HepG2 (cell line): ENCODE data around the gene LITAFD. TPM values are rescaled to one million over a fixed set of nuclear protein-coding genes. Genes with fewer than 3 reads are reported as not detected.

Source experiments
- AGO1 ChIP-seq: fragments of 200-400 bp; formaldehyde crosslinking; IDR thresholded peaks from 2 replicates; pipeline ENCODE4 v1.6.1; 2017; ENCODE audit warnings: mild to moderate bottlenecking, low read depth, low read length, moderate library complexity; ENCODE audit not compliant: poor library complexity, severe bottlenecking
- ARNT ChIP-seq: fragments of 450-650 bp; IDR thresholded peaks from 2 replicates; pipeline ENCODE4 v1.6.1; 2017
- ASH2L ChIP-seq: fragments of 300-600, 200-600 bp; sonication (generic); IDR thresholded peaks from 2 replicates; pipeline ENCODE4 v1.7.0; 2017; ENCODE audit warnings: low read depth, mild to moderate bottlenecking, moderate library complexity, mixed read lengths, low read length; ENCODE audit not compliant: insufficient read length
- CHD2 ChIP-seq: IDR thresholded peaks from 2 replicates; pipeline ENCODE4 v1.6.1; 2011; ENCODE audit warnings: low read depth, low read length, improper control_type of control experiment
- ETV6 ChIP-seq: sonication (generic); formaldehyde crosslinking; conservative IDR thresholded peaks from 2 replicates; pipeline ENCODE4 v1.4.0; 2020; ENCODE audit warnings: missing genetic modification reagents
- FOXA1 ChIP-seq, 2 experiments: fragments of 450-650 bp in 1 of 2; sonication (generic) in 1 of 2; formaldehyde crosslinking in 1 of 2; IDR thresholded peaks; 2 replicates each; pipeline versions ENCODE4 v1.4.0 to v1.6.1; 2016 to 2020; ENCODE audit warnings: missing genetic modification reagents in 1 of 2
- HNRNPH1 ChIP-seq: fragments of 200-400 bp; formaldehyde crosslinking; optimal IDR thresholded peaks from 2 replicates; pipeline ENCODE3; 2017; ENCODE audit warnings: mild to moderate bottlenecking, low read depth, low read length
- JDP2 ChIP-seq: sonication (generic); formaldehyde crosslinking; IDR thresholded peaks from 2 replicates; pipeline ENCODE4 v1.8.1; 2022; ENCODE audit warnings: missing genetic modification reagents, borderline replicate concordance
- JUN ChIP-seq: sonication (generic); formaldehyde crosslinking; IDR thresholded peaks from 2 replicates; pipeline ENCODE4 v1.4.0; 2020; ENCODE audit warnings: mild to moderate bottlenecking, missing genetic modification reagents
- MTA1 ChIP-seq: sonication (generic); formaldehyde crosslinking; IDR thresholded peaks from 2 replicates; pipeline ENCODE4 v1.4.0; 2020; ENCODE audit warnings: missing genetic modification reagents, mild to moderate bottlenecking, borderline replicate concordance
- NONO ChIP-seq, 2 experiments: fragments of 450-650 bp in 1 of 2; sonication (generic) in 1 of 2; formaldehyde crosslinking in 1 of 2; IDR thresholded peaks in 1 of 2; conservative IDR thresholded peaks in 1 of 2; 2 replicates each; pipeline versions ENCODE4 v1.6.1 to v1.8.0; 2017 to 2022; ENCODE audit warnings: mild to moderate bottlenecking in 1 of 2, missing genetic modification reagents in 1 of 2, moderate library complexity in 1 of 2
- NPAS2 ChIP-seq: sonication (generic); formaldehyde crosslinking; IDR thresholded peaks from 2 replicates; pipeline ENCODE4 v1.8.0; 2022; ENCODE audit warnings: mild to moderate bottlenecking, missing genetic modification reagents, borderline replicate concordance
- PCBP2 ChIP-seq: fragments of 200-400 bp; formaldehyde crosslinking; optimal IDR thresholded peaks from 2 replicates; pipeline ENCODE3; 2018; ENCODE audit warnings: low read length, low read depth; ENCODE audit not compliant: poor library complexity, severe bottlenecking
- RARG ChIP-seq: sonication (generic); formaldehyde crosslinking; IDR thresholded peaks from 2 replicates; pipeline ENCODE4 v1.4.0; 2020; ENCODE audit warnings: low read depth, mild to moderate bottlenecking, missing genetic modification reagents
- RBAK ChIP-seq: sonication (generic); formaldehyde crosslinking; IDR thresholded peaks from 2 replicates; pipeline ENCODE4 v1.5.1; 2020; ENCODE audit warnings: mild to moderate bottlenecking, missing genetic modification reagents
- REL ChIP-seq: sonication (generic); formaldehyde crosslinking; conservative IDR thresholded peaks from 2 replicates; pipeline ENCODE4 v1.8.0; 2022; ENCODE audit warnings: mild to moderate bottlenecking, missing genetic modification reagents, moderate library complexity
- RXRB ChIP-seq: IDR thresholded peaks from 2 replicates; pipeline ENCODE4 v1.6.1; 2016; ENCODE audit warnings: borderline replicate concordance, missing genetic modification reagents, missing compliant biosample characterization
- SAP130 ChIP-seq: IDR thresholded peaks from 2 replicates; pipeline ENCODE4 v1.6.1; 2016; ENCODE audit warnings: low read depth
- SMARCC2 ChIP-seq: fragments of 450-650 bp; IDR thresholded peaks from 2 replicates; pipeline ENCODE4 v1.6.1; 2017; ENCODE audit warnings: antibody characterized with exemption, mild to moderate bottlenecking
- ZFAT ChIP-seq: sonication (generic); formaldehyde crosslinking; conservative IDR thresholded peaks from 2 replicates; pipeline ENCODE4 v1.8.1; 2023; ENCODE audit warnings: missing genetic modification reagents, inconsistent platforms
- ZFP62 ChIP-seq: sonication (generic); formaldehyde crosslinking; IDR thresholded peaks from 2 replicates; pipeline ENCODE4 v1.4.0; 2020; ENCODE audit warnings: missing genetic modification reagents
- ZNF205 ChIP-seq: IDR thresholded peaks from 2 replicates; pipeline ENCODE4 v1.6.1; 2018; ENCODE audit warnings: missing biosample characterization, missing genetic modification reagents
- ZNF343 ChIP-seq: sonication (generic); formaldehyde crosslinking; IDR thresholded peaks from 2 replicates; pipeline ENCODE4 v1.4.0; 2020; ENCODE audit warnings: mild to moderate bottlenecking, missing genetic modification reagents
- ZNF460 ChIP-seq: sonication (generic); formaldehyde crosslinking; IDR thresholded peaks from 2 replicates; pipeline ENCODE4 v1.5.1; 2020; ENCODE audit warnings: missing genetic modification reagents, mild to moderate bottlenecking, borderline replicate concordance
- ZNF549 ChIP-seq: sonication (generic); formaldehyde crosslinking; IDR thresholded peaks from 2 replicates; pipeline ENCODE4 v1.5.0; 2020; ENCODE audit warnings: missing genetic modification reagents
- ZNF616 ChIP-seq: sonication (generic); formaldehyde crosslinking; IDR thresholded peaks from 2 replicates; pipeline ENCODE4 v1.5.0; 2020; ENCODE audit warnings: low read depth, mild to moderate bottlenecking, missing genetic modification reagents
- ZNF737 ChIP-seq: sonication (generic); formaldehyde crosslinking; IDR thresholded peaks from 2 replicates; pipeline ENCODE4 v1.5.0; 2020; ENCODE audit warnings: missing genetic modification reagents, mild to moderate bottlenecking, borderline replicate concordance
- ZSCAN21 ChIP-seq: sonication (generic); formaldehyde crosslinking; IDR thresholded peaks from 2 replicates; pipeline ENCODE4 v1.8.0; 2022; ENCODE audit warnings: mild to moderate bottlenecking, missing genetic modification reagents, moderate library complexity, borderline replicate concordance
- polyA plus RNA-seq, 8 experiments: library from polyadenylated mRNA; depleted of rRNA in 3 of 8; stranded (reverse) in 7 of 8; unstranded in 1 of 8; fragments of >200 nt; fragmentation: Illumina TruSeq in 4 of 8; extraction: Trizol in 4 of 8; gene quantifications; 2 replicates each; pipeline versions ENCODE4 v1.2.1 to v1.2.3, GENCODE V29; 2011 to 2016; ENCODE audit warnings: low read depth in 4 of 8, missing spikeins in 1 of 8, mixed read lengths in 1 of 8; ENCODE audit not compliant: insufficient read depth in 1 of 8
- total RNA-seq, 5 experiments: library from RNA; depleted of rRNA; stranded (reverse); fragments of >200 nt; fragmentation: Illumina TruSeq; extraction: Trizol; gene quantifications; 2 replicates each; pipeline ENCODE4 v1.2.3, GENCODE V29; 2016; ENCODE audit warnings: low read depth in 1 of 5
- TF ChIP-seq, protein P1 (sequence below): sonication (generic); formaldehyde crosslinking; IDR thresholded peaks from 2 replicates; pipeline ENCODE4 v1.8.0; 2022; ENCODE audit warnings: missing genetic modification reagents, low read depth, mild to moderate bottlenecking, borderline replicate concordance
- TF ChIP-seq, protein P2 (sequence below): sonication (generic); formaldehyde crosslinking; IDR thresholded peaks from 2 replicates; pipeline ENCODE4 v1.9.0; 2022; ENCODE audit warnings: missing genetic modification reagents, mild to moderate bottlenecking, borderline replicate concordance

Gene LITAFD
- total and polyA plus RNA-seq, 2 of the 13 experiments (the other 11 are each of a cell fraction or from before 2014, with no cell fraction given), result not detected

DNA sequence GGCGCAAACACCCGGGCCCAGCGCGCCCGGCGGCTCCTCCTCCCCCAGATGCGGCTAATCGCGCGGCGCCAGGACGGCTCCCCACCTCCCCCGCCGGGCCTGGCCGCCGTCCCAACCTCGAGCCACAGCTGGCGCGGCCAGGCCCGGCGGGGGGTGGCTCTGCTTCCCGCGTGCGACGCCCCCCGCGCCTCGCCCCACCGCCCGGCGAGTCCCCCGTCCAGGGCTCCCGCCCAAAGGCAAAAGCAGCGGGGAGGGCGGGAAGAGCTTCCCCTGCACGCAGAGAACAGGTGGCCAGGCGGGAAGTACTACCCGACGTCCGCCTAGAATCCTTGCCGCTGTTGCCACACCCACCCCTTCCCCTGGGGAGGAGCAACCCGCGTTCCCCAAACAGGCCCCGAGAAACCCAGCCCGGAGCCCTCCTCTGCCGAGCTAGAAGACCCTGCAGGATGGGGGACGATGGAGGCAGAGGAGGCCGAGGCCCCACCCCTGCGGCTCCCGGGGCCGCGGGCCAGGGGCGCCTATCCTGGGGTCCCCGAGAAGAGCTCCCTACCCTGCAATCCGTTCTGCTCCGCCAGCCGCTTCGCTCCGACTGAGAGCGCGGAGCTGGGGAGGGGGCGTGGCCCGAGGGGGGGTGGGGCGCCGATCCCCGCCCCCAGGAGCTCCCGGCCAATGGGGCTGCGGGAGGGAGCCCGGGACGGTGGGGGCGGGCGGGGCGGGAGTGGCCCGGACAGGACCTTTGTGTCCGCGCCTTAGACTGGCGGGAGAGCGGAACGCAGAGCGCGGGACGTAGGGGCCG is 13.5 kb upstream of the LITAFD start, which contains the start of gene CARHSP1 (continued):
- TF ChIP-seq SAP130 (CRISPR knock-in tag), result peak; percentile 92
- no peak for TF ChIP-seq ZNF549 (CRISPR knock-in tag)
- TF ChIP-seq ZFP62 (CRISPR knock-in tag), result no peak
- TF ChIP-seq CHD2, result peak; percentile 46; the same call in 1 of the 2 replicates
- TF ChIP-seq FOXA1 (IDR thresholded peaks at IDR 0.05), result no peak
- TF ChIP-seq FOXA1 (CRISPR knock-in tag; IDR thresholded peaks at IDR 0.05), result no peak
- TF ChIP-seq RBAK (CRISPR knock-in tag), result peak; percentile 65; the same call in 1 of the 2 replicates
- no peak for TF ChIP-seq ARNT
- TF ChIP-seq ZFAT (CRISPR knock-in tag), result no peak
- TF ChIP-seq HNRNPH1, result no peak
- TF ChIP-seq, protein P1, sequence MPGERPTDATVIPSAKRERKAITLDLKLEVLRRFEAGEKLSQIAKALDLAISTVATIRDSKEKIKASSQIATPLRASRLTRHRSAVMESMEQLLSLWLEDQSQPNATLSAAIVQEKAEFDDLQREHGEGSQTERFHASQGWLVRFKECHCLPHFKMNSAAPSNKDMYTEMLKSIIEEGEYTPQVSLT (CRISPR knock-in tag), result no peak
- TF ChIP-seq RARG (CRISPR knock-in tag), result no peak
- TF ChIP-seq REL (CRISPR knock-in tag), result peak; percentile 69; the same call in 1 of the 2 replicates
- no peak for TF ChIP-seq ZNF737 (CRISPR knock-in tag)
- TF ChIP-seq ETV6, result peak; percentile 15; the same call in 1 of the 2 replicates
- no peak for TF ChIP-seq ZNF460 (CRISPR knock-in tag)
- peak; percentile 87 for TF ChIP-seq ZNF343 (CRISPR knock-in tag)
- no peak for TF ChIP-seq SMARCC2
- no peak for TF ChIP-seq RXRB (CRISPR knock-in tag)
- TF ChIP-seq ZNF205, result no peak; the same call in 1 of the 2 replicates
- TF ChIP-seq JUN (CRISPR knock-in tag), result no peak
- TF ChIP-seq PCBP2, result no peak
- no peak; the same call in 1 of the 2 replicates for TF ChIP-seq ZSCAN21 (CRISPR knock-in tag)
- no peak; the same call in 1 of the 2 replicates for TF ChIP-seq JDP2 (CRISPR knock-in tag)
- TF ChIP-seq MTA1, result peak; percentile 3; the same call in 1 of the 2 replicates
- TF ChIP-seq, protein P2, sequence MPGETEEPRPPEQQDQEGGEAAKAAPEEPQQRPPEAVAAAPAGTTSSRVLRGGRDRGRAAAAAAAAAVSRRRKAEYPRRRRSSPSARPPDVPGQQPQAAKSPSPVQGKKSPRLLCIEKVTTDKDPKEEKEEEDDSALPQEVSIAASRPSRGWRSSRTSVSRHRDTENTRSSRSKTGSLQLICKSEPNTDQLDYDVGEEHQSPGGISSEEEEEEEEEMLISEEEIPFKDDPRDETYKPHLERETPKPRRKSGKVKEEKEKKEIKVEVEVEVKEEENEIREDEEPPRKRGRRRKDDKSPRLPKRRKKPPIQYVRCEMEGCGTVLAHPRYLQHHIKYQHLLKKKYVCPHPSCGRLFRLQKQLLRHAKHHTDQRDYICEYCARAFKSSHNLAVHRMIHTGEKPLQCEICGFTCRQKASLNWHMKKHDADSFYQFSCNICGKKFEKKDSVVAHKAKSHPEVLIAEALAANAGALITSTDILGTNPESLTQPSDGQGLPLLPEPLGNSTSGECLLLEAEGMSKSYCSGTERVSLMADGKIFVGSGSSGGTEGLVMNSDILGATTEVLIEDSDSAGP, result no peak
- TF ChIP-seq NONO (IDR thresholded peaks at IDR 0.05), result no peak
- peak; percentile 55; the same call in 1 of the 2 replicates for TF ChIP-seq NONO (CRISPR knock-in tag; conservative IDR thresholded peaks at IDR 0.05)
- TF ChIP-seq ZNF616, result peak; percentile 26; the same call in 1 of the 2 replicates
- no peak for TF ChIP-seq NPAS2 (CRISPR knock-in tag)
- peak; percentile 49 for TF ChIP-seq ASH2L
- peak; percentile 83 for TF ChIP-seq AGO1
